Embryonic facial prominence (tissue), 1 donor: ENCODE measurements around the gene AKAP8L.

Source experiments
- DNase-seq: peaks from one replicate; pipeline ENCODE4 v3.0.0-alpha.2; 2016; ENCODE audit errors: extremely low spot score

AKAP8L gene

DNA sequence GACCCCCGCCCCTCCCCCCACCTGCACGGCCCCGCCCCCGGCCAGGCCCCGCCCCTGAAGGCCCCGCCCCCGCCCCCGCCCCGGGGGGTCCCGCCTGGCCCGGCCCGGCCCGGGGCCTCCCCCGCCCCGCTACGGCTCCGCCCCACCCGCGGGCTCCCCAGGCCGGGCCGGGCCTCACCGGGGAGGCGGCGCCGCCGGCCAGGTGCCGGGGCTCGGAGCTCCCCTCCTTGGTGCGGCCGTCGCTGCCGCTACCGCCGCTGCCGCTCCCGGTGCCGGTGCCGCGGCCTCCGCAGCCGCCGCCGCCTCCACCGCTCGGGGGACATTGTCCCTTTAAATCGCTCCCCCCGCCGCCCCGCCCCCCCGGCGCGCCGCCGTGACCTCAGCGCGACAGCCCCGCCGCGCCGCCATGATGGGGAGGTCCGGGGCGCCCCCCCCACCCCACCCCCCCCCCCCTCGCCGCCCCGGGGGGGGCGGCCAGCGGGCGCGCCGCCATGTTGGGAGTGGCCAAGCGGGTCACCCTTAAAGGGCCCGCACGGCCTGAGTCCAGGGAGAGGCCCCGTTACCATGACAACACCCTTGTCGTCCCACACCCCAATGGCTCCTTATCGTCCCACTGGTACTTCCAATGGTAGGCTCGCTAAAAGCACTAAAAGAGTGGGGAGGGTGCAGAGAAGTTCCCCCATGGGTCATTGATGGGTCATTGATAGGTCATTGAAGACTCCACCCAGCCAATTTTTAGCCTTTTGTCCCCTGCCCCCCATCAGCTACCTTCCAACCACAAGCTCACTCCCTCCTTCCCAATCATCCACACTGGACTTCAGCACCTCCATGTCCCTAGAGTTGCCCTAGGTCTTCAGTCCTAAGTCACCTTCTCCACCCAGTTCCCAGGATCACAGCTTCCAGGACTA, 31.1 kb upstream of the AKAP8L start, which contains the start of gene WIZ:
TSS of gene WIZ (minus strand) at position 337 of the 908 bp plus-strand sequence. CDS start 1,649 bp downstream, outside the sequence.
- no peak for DNase-seq

DNA sequence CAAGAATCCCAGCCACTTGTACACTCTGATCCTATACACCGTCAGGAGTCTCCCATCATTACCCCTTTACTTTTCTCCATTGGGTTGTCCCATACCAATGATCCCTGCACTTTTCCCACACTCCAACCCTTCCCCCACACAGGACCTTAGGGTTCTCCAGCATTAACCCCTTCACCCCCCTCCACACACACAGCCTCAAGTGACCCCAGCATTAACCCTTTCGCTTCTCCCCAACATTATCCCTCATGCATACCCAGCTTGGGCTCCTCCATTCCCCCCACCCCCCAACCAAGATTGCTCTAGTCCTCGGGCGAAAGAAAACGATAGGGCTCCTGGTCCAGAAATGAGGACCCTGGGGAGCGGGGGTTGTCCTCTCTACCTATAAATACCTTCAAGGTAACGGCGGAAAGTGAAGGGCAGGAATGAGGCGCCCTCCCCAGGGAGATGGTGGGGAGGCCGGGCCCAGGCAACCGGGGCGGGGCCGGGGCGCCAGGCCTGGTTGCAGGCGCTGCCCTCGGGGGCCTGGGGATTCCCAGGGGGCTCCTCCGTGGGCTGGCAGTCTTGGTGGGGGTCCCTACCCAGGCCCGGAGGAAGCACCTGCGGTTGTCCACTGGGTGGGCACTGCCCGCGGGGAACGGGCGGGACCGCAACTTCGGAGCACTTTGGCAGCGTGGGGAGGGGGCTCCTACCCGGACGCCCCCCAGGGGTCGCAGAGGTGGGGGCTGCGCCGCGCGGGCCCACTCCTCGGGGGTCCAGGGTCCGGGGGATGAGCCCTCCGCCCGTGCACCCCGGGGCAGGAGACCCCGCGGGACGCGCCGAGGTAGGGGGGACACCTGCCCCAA, 30.2 kb upstream of the AKAP8L start:
- no peak for DNase-seq

DNA sequence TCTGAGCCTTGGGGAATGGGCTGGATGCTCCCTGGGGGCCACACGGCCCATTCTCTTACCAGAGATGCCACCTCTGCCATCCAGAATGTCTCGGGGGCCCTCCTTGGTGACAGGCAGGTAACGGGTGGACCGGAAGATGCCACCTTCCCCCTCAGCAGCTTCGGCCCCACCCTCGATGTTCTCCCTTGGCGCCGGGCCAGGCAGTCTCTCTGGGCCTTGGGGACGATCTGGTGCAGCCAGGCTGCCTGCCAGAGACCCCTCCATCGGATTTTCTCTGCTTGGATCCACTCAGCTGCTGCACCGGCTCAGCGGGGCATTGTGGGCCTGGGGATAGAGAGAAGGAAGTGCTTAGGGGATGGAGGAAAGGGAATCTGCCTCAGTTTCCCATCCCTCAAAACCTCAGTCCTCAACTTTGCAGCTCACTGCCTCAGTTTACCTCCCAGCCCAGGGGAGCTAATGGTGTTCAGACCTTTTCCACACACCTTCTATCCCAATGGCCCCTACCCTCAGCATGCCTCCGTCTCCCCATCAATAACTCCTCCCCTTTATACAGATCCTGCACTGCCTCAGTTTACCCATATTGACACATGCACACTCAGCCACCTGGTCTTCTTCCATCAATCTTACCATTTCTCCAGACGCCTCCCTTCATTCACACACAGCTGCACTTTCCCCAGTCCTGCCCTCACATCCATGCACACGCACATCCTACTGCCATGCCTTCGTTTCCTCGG, 29.4 kb upstream of the AKAP8L start:
- DNase-seq = no peak

DNA sequence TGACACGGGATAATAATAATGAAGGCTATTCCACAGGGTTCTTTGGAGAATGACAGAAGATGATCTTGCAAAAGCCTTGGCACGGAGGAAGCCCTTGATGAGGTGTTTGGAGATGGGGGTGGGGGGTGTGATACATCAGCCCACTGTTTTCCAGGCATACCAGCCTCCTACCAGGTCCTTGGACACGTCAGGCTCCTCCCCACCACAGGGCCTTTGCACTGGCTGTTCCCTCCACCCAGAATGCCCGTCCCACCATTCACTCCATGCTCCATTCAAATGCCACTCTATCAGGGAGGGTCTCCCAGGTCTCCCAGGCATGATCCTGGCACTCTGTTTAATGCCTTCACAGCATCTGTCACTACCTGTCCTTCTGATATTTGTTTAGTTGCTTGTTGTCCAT, 28.3 kb upstream of the AKAP8L start:
- no peak for DNase-seq

DNA sequence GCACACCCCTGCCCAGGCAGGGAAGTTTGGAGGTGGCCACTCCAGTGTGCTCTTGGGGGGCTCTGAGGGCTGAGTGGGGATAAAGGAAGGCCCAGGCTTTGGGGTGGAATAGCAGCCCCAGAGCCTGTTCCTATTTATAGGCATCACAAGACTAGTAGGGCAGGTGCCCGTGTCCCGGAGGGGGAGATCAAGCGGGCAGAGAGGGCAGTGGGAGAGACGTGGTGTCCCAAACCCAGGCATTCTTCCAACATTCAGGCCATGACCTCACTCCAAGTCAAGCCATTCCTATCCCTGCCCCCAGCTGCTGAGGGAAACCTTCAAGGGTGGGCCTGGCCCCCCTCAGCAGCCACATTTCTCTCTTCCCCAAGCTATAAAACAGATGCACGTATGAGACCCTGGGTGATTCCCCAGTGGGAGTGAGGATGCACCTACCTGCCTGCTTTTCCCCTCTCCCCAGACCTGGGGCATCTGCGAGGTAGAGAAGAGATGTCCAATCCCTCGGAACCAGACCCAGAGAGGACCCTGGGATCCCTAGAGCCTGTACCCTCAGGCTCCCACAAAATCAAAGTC, 27.1 kb upstream of the AKAP8L start:
- DNase-seq = no peak

DNA sequence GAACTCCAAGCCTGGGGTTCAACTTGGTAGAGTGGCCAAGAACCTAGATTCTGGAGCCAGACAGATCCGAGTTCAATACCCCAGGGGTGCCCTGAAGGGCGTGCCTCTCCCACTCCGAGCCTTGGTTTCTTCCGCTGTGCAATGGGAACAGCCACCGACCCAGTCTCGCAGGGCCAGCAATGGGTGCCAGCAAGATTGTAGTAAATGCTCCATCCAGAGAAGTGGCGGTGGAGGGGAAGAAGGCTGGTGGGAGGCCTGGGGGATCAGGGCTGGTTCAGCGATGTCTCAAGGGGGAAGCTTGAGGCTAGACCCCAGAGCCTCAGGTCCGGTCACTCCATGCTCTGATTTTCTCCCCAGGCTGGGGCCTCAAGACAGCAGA, 26.4 kb upstream of the AKAP8L start:
- no peak for DNase-seq

DNA sequence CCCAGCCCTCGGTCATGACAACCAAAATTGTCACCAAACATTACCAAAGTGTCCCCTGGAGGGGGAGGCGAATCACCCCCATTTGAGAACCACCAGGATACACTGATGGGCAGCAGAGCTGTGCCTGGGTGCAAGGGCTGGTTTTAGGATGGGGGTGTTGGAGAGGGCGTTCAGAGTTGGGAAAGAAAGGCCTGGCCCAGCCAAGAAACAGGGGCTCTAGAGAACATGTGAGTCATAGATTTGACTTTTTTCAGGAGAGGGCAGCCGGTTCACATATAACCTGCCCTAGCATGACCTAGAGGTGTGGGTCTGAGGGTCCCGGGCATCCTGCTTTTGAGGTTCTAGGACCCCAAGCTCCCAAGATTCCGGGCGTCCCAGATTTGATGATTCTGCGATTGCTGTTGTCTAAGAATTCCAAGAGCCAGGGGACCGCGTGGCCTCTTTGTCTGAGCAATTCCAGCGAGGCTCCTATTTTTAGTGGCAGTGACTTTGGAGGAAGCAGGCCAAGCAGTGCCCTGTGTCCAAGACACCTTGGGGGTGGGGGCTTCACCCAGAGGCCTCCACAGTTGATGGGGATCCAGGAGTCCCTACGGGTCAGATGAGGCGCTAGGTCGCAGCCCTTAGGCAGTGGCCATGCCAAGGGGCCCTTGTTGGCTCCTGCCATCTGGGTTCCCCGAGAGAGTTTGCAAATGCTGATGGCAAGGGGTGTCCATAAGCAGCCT, 25.9 kb upstream of the AKAP8L start:
- no peak for DNase-seq

DNA sequence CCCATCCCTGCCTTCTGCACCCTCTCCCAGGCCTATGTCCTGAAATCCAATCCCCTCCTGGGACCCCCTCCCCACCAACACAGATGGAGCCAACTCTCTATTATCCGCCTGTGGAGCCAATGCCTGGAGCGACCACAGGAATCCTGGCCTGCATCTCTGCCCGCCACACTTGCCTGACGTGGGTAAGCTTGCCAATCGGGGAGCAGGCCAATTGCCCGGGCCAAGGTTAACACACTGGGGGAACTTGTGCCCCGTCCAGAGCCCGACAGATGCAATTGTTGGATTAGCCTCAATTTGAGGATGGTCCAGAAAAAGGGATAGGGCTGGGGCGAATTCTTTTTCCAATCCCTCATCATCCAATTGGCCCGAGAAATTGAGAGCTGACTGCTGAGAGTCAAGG, 25.1 kb upstream of the AKAP8L start:
- no peak for DNase-seq

DNA sequence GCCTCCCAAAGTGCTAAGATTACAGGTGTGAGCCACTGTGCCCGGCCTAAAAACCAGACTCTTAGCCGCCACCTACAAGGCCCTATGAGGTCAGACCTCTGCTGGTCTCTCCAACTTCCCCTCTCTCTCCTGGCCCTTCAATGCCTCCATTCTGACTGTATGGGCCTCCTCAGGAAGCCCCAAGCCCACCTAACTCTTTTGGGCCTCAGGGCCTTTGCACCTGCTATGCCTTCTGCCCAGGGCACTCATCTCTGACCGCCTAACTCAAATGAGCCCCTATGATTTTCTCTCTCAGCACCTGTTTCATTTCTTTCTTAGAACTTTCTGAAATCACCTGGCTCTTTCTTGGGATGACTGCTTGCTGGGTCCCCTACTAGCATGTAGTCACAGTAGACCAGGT, 24.5 kb upstream of the AKAP8L start:
- no peak for DNase-seq

DNA sequence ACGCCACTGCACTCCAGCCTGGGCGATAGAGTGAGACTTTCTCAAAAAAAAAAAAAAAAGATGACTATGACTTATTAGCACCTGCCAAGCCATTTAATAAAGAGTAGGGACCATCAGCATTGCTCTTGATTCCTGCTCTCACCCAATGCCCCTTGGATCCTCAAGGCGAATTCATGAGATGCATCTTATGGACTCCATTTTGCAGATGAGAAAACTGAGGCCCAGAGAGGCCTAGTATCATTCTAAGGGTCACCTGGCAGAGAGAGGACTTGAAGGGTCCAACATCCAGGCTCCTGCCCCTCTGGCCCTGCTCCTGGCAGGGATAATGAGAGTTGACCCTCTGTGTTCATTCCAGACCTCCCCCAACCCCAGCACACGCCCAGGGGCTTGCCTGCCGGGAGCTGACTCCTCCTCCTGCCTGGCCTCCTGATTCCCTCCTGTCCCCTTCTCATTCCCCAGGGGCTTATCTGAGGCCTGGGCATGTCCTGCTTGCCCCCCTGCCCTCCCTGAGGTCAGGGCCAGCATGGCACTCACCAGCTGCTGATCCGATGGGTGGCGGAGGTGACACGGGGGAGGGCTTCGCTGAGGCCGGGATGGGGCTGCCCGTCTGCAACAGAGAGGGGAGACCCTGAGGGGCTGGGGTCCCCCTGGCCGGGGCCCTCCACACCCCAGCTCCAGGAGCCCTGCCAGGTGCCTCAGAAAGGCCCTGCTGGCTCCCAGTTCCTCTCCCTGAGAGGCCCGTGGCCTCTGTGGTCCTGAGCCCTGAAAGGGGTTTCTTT, 23.5 kb upstream of the AKAP8L start:
- no peak for DNase-seq

DNA sequence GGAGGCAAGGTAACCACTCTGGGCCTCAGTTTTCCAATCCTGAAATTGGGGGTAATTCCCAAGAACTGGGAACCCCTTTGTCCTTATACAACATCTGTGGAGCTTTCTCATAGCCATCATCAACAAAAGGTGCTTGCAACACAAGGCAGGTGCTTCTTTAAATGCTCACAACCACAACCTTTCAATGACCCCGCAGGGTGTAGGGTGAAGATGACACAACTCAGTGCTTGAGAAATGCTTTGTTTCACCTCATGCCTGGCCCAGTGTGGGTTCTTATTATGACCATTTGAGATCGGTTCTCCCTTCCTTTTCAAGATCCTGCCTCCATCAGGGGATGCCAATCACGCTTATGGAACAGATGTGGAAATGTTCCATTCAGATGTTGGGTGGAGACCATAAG, 22.5 kb upstream of the AKAP8L start:
- DNase-seq = no peak

DNA sequence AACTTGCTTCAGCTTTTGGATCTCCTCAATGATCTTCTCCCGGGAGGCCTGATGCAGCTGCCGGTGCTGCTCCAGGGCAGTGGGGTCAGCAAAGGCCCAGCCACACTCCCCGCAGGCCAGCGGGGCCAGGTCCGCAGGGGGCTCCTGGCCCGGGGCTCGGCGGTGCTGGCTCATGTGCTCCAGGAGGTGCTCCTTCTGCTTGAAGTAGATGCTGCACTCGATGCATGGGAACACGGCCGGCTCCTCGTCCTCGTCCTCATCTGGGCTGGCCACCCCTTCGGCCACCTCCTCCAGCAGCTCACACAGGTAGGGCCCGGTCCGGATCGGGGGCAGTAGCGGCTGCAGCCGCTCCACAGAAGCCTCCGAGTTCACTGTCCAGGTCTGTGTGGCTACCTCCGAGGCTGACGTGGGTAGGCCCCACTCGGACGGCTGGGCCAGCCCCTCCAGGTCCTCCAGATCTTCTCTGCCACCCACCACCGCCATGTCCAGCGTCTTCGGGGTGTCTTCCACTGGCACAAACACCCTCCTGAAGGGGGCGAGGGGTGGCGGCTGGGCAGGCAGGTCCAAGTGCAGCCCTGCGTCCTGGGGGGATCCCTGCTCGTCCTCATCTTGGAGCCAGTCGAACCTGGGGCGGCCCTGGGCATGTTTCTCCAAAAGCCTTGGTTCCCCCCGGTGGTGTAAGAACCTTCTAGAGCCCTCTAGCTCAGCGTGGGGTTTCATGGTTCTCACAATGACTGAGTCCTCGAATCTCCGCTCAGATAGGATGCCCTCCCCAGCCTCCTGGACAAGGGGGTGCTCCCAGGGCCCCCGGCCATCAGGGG, 21.2 kb upstream of the AKAP8L start:
- DNase-seq = no peak

DNA sequence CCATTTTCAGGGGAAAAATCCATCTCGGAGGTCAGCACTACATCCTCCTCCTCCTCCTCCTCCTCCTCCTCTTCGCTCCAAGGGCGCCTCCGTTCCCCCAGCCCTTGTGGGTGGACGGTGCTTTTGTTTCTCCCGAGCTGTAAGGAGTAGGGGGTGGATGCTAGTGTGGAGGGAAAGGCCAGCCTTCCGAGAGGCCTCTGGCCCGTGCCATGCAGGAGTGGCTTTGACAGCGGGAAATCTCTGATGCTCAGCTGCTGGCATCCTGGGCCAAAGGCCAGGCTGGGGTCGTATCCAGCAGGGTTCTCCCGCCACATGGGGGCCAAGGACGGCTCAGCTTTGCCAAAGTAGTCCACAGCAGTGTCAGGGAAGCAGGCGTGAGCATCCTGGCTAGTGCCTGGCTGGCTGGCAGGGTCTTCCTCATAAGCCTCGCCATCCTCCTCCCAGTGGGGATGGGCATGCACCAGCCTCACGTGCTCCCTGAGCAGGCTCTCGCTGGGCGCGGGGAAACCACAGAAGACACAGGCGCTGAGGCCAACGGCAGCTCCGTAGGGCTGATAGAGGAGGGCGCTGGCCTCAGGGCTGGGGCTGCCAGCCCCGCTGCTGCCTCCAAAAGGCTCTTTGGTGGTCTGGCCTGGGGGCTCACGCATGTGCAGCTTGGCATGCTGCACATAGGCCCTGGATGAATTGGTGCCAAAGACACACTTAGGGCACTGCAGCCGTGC, 20.5 kb upstream of the AKAP8L start:
- DNase-seq = no peak

DNA sequence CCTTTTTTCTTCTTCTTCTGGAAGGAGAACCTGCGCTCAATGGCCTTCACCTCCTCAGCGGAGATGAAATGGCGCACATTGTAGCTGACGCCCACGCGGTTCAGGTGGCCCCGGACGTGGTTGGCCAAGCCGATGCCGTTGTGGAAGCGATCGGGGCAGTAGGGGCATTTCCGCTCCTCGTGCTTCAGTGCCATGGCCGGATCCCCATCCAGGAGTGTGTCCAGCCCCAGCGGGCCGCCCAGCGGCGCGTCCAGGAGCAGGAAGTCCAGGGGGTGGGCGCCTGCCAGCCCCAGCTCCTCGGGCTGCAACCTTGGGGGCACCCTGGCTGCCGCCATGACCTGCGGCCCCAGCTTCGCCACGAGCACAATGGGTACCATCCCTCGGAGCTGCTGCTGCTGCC, 19.8 kb upstream of the AKAP8L start:
- DNase-seq = no peak

DNA sequence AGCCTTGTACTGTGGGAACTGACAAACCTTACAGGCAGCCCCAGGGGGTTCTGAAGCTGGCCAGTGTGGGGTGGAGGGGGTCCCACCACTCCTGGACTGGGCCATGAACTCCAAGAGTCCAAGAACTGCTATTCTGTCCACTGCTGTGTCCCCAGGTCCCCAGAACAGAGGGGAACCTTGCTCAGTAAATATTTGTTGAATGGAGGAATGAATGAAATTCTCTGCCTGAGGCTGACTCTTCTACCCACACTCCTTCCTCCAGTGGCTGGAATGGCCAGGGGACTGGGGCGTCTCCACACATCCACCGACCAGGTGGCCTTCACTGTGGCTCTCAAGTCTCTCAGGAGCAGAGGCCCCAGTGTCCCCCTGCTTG, 19.3 kb upstream of the AKAP8L start:
- DNase-seq = no peak

DNA sequence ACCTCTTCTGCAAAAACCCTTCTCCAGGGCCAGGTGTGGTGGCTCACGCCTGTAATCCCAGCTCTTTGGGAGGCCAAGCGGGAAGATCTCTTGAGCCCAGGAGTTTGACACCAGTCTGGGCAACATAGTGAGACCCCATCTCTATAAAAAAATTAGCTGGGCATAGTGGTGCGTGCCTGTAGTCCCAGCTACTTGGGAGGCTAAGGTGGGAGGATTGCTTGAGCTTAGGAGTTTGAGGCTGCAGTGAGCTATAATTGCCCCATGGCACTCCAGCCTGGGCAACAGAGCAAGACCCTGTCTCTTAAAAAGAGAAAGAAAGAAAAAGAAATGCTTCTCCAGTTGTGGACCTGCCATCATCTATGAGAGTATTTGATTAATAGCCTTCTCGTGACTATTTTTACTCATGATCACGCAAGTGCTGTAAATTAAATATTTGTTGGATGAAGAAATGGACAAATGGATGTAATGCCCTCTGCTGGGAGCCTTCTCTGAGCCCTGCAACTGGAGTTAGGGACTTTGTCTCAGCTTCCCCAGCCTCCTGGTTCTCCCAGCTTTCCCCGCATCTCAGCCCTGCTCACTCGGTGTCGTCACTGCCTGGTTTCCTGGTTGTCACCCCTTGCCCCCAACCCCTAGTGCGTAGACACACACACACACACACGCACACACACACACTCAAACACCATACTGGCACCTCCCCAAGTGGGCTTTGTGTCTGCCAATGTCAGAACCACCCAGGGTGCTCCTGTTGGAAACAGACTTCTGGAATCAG, 18.8 kb upstream of the AKAP8L start:
- DNase-seq = no peak

DNA sequence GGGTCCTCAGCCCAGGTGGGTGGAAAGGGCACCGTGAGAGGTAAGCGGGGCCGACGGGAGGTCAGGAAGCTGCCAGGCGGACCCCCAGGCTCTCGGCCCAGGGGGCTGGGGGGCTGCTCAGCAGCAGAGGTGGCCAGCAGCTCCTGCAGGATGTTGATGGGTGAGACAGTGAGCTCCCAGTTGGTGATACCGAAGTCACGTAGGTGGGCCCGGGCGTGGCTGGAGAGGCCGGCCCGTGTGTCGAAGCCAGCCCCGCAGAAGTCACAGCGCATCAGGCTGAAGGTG, 18.0 kb upstream of the AKAP8L start:
- DNase-seq = no peak
